HCT116 (cell line): Measurements from ENCODE around the gene RASL12. TPM values are rescaled to one million over a fixed set of nuclear protein-coding genes. Genes with fewer than 3 reads are reported as not detected.

Experiments
- ATAC-seq: fragments of 200-7000 bp; cut with Tn5 transposase; 2 replicates; pipeline ENCODE4 v1.9.1; 2020; ENCODE audit warnings: mild to moderate bottlenecking, moderate library complexity
- BruUV-seq: library from RNA; stranded (reverse); fragments of 400-500 nt; replicated peaks from 2 replicates; lab custom pipeline; 2021; lab: Mats Ljungman, UMichigan
- CTCF ChIA-PET: fragments of 300-600 bp; sonication (Branson Sonifier 250); formaldehyde crosslinking; loops from one replicate; lab custom pipeline; 2021; ENCODE audit warnings: antibody characterized with exemption; lab: Charles Lee
- POLR2A ChIA-PET: fragments of 300-600, 350-600 bp; sonication (Branson Sonifier 250); formaldehyde crosslinking; loops from one replicate; lab custom pipeline; 2021; ENCODE audit warnings: antibody characterized with exemption; lab: Charles Lee
- RAD21 ChIA-PET, 2 experiments: fragments of 300-600 bp; sonication (Branson Sonifier 250); formaldehyde crosslinking; loops; one replicate each; lab custom pipeline; 2023; ENCODE audit warnings: low total read pairs in 2 of 2; ENCODE audit not compliant: uncharacterized antibody in 2 of 2, unreplicated experiment in 2 of 2, low non-redundant PET in 1 of 2; lab: Charles Lee
- DNase-seq: peaks from one replicate; pipeline ENCODE4 v3.0.0-alpha.2; 2010; ENCODE audit warnings: low read depth, low spot score
- H2AFZ ChIP-seq: fragments of 200-600 bp; shearing (Covaris generic), sonication (generic); 2 replicates; pipeline ENCODE4 v1.6.1; 2017; ENCODE audit warnings: low read depth, mixed run types, mixed read lengths, antibody characterized with exemption, low read length; ENCODE audit not compliant: poor library complexity, severe bottlenecking
- H3K27ac ChIP-seq: 2 replicates; pipeline ENCODE4 v1.5.1; 2012; ENCODE audit warnings: low read depth, low read length
- H3K27me3 ChIP-seq: fragments of 200-600 bp; sonication (generic); 2 replicates; pipeline ENCODE4 v1.6.1; 2016; ENCODE audit warnings: mixed run types, low read length, mixed read lengths; ENCODE audit not compliant: insufficient read depth
- H3K36me3 ChIP-seq, 2 experiments: fragments of 200-500 bp in 1 of 2; fragments of 200-600 bp in 1 of 2; sonication (Bioruptor generic) in 1 of 2; sonication (generic) in 1 of 2; 2 replicates each; pipeline versions ENCODE4 v1.5.1 to v1.6.1; 2014 to 2016; ENCODE audit warnings: low read length in 2 of 2, inconsistent platforms in 1 of 2, mixed read lengths in 1 of 2, mixed run types in 1 of 2; ENCODE audit not compliant: insufficient read depth in 2 of 2, control insufficient read depth in 1 of 2
- H3K4me1 ChIP-seq, 2 experiments: fragments of 200-600 bp in 1 of 2; sonication (generic) in 1 of 2; 2 replicates each; pipeline versions ENCODE4 v1.5.1 to v1.6.1; 2012 to 2017; ENCODE audit warnings: low read length in 2 of 2, inconsistent platforms in 1 of 2, mild to moderate bottlenecking in 1 of 2, mixed read lengths in 1 of 2, mixed run types in 1 of 2, moderate library complexity in 1 of 2; ENCODE audit not compliant: insufficient read depth in 2 of 2, control insufficient read depth in 1 of 2
- H3K4me2 ChIP-seq: fragments of 200-600 bp; sonication (generic); 2 replicates; pipeline ENCODE4 v1.6.1; 2017; ENCODE audit warnings: mixed run types, low read length, mixed read lengths
- H3K4me3 ChIP-seq, 2 experiments: fragments of 200-600 bp in 1 of 2; sonication (generic) in 1 of 2; replicated peaks in 1 of 2; 2 replicates each; pipeline ENCODE4 v1.5.1; 2011 to 2016; ENCODE audit warnings: low read length in 2 of 2, control low read depth in 1 of 2, low read depth in 1 of 2, mild to moderate bottlenecking in 1 of 2, mixed read lengths in 1 of 2, mixed run types in 1 of 2
- H3K79me2 ChIP-seq: fragments of 200-600 bp; sonication (generic); 2 replicates; pipeline ENCODE4 v1.6.1; 2017; ENCODE audit warnings: mild to moderate bottlenecking, mixed run types, low read length, moderate library complexity, mixed read lengths; ENCODE audit not compliant: insufficient read depth
- H3K9ac ChIP-seq: fragments of 200-600 bp; sonication (generic); 2 replicates; pipeline ENCODE4 v1.6.1; 2016; ENCODE audit warnings: low read length, mixed read lengths
- H3K9me2 ChIP-seq: fragments of 200-600 bp; sonication (generic), shearing (Covaris generic); 2 replicates; pipeline ENCODE4 v1.6.1; 2017; ENCODE audit warnings: mixed run types, mild to moderate bottlenecking, moderate library complexity; ENCODE audit not compliant: insufficient read depth
- H3K9me3 ChIP-seq, 2 experiments: fragments of 200-500 bp in 1 of 2; fragments of 200-600 bp in 1 of 2; sonication (Bioruptor generic) in 1 of 2; sonication (generic) in 1 of 2; 2 replicates each; pipeline ENCODE4 v1.6.1; 2014 to 2017; ENCODE audit warnings: low read length in 2 of 2, mixed read lengths in 2 of 2, inconsistent platforms in 1 of 2, low read depth in 1 of 2, mild to moderate bottlenecking in 1 of 2, mixed run types in 1 of 2, moderate library complexity in 1 of 2; ENCODE audit not compliant: control insufficient read depth in 1 of 2, insufficient read depth in 1 of 2
- H4K20me1 ChIP-seq: fragments of 200-600 bp; sonication (generic), shearing (Covaris generic); 2 replicates; pipeline ENCODE4 v1.6.1; 2017; ENCODE audit warnings: mixed run types, mild to moderate bottlenecking, moderate library complexity; ENCODE audit not compliant: insufficient read depth
- CBX3 ChIP-seq: IDR thresholded peaks from 2 replicates; pipeline ENCODE4 v1.6.1; 2012; ENCODE audit warnings: low read depth
- ELF1 ChIP-seq: IDR thresholded peaks from 2 replicates; pipeline ENCODE4 v1.6.1; 2012; ENCODE audit warnings: low read depth, borderline replicate concordance
- JUND ChIP-seq: IDR thresholded peaks from 2 replicates; pipeline ENCODE4 v1.6.1; 2012
- POLR2A ChIP-seq: IDR thresholded peaks from 2 replicates; pipeline ENCODE4 v1.7.0; 2011; ENCODE audit warnings: borderline replicate concordance; ENCODE audit not compliant: insufficient read depth, insufficient read length; ENCODE audit errors: extremely low read depth
- SIN3A ChIP-seq: IDR thresholded peaks from 2 replicates; pipeline ENCODE4 v1.6.1; 2012; ENCODE audit warnings: low read depth
- SRF ChIP-seq: IDR thresholded peaks from 2 replicates; pipeline ENCODE4 v1.6.1; 2012; ENCODE audit warnings: low read depth
- YY1 ChIP-seq: IDR thresholded peaks from 2 replicates; pipeline ENCODE4 v1.6.1; 2011; ENCODE audit warnings: low read length, low read depth, moderate library complexity, mild to moderate bottlenecking; ENCODE audit not compliant: insufficient replicate concordance; ENCODE audit errors: extremely low read depth
- intact Hi-C: fragments of 100-400 bp; cut with micrococcal nuclease; formaldehyde crosslinking; loops from 2 replicates; pipeline ENCODE4 v1.10.0; 2022
- total RNA-seq: library from RNA; stranded (reverse); gene quantifications from one replicate; pipeline ENCODE4 v1.2.1, GENCODE V29; 2021; ENCODE audit not compliant: unreplicated experiment
- TF ChIP-seq, protein P1 (sequence below): IDR thresholded peaks from 2 replicates; pipeline ENCODE4 v1.6.1; 2011; ENCODE audit warnings: mild to moderate bottlenecking, low read length, moderate library complexity; ENCODE audit not compliant: insufficient replicate concordance; ENCODE audit errors: extremely low read depth

The RASL12 gene
- total RNA-seq, 1 experiment from 2014 or later: 0.25 TPM

DNA sequence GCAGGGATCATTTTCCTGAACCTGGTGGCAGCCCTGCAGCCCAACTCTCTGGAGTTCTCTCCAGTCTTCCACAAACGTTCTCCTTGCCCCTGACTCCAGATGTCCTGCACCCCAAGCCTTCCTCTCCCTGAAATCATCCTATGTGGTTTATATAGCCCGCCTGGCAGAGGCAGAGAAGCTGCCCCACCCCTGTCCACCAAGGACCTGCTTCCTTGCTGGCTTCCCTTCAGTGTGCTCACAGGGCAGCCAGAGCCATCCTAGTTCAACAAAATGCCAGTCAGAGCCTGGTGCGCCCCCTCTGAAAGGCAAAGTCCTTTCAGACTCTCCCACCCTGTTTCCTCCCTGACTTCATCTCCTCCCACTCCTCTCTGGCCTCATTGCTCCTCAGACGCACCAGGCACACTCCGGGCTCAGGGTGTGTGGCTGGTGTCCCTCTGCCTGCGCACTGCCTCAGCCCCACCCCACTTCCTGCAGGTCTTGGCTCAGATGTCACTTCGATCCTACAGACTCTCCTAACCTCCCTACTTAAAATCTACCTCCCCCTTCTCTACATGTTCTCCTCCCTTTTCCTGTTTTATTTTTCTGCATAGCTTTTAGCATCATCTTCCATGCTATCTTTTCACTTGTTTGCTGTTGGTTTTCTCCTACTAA lies 14.6 kb upstream of the RASL12 start:
- ChIA-PET POLR2A (no interaction called here), RAD21 (no interaction called here)
- intact Hi-C loops: no loop called here

DNA sequence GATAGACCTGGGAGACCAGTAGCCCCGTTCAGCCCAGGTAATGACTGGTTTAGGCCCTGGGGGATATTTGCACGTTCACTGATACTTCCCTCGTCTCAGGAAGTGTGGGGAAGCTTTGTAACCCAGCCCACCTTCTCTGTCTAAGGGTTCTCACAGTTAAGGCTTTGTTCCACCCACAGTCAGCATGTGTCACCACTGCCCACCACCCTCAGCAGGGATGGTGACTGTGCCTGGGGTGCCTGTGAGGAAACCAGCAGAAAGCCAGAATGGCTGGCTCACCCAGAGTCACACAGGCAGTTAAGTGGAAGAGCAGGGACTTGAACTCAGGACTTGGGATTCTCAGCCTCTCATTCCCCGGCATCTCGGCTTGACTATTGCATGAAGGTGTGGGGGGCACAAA lies 14.0 kb upstream of the RASL12 start:
- Histone ChIP-seq H3K27ac (no peak overlapping the region), H3K36me3 (no peaks in the 10 kb centered on the region), H3K9ac (no peak overlapping the region), H2AFZ (no peak overlapping the region), H3K9me2 (no peaks in the 10 kb centered on the region), H3K79me2 (no peaks in the 10 kb centered on the region), H4K20me1 (no peaks in the 10 kb centered on the region), H3K27me3 (peaks cover 7% of the 10 kb centered on the region; the same call in 1 of the 2 replicates), H3K4me2 (no peak overlapping the region), H3K4me3 (no peak overlapping the region), H3K9me3 (no peaks in the 10 kb centered on the region), H3K4me1 (peaks cover 3 to 13% of the 10 kb centered on the region in 2 experiments; a peak in 2 of 4 replicates)
- TF ChIP-seq ELF1: no peak
- TF ChIP-seq, protein P1, sequence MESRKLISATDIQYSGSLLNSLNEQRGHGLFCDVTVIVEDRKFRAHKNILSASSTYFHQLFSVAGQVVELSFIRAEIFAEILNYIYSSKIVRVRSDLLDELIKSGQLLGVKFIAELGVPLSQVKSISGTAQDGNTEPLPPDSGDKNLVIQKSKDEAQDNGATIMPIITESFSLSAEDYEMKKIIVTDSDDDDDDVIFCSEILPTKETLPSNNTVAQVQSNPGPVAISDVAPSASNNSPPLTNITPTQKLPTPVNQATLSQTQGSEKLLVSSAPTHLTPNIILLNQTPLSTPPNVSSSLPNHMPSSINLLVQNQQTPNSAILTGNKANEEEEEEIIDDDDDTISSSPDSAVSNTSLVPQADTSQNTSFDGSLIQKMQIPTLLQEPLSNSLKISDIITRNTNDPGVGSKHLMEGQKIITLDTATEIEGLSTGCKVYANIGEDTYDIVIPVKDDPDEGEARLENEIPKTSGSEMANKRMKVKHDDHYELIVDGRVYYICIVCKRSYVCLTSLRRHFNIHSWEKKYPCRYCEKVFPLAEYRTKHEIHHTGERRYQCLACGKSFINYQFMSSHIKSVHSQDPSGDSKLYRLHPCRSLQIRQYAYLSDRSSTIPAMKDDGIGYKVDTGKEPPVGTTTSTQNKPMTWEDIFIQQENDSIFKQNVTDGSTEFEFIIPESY: no peak
- TF ChIP-seq SIN3A: no peak
- no peak for TF ChIP-seq YY1
- intact Hi-C loops: no loop called here
- no peak for ATAC-seq
- ChIA-PET POLR2A (no interaction called here), CTCF (interaction anchor here (1.4 to 2.5 kb wide), 3 partner anchors 20 to 48 kb away, joined by 4 to 7 read pairs (median 6); no protein-coding TSS in a partner anchor), RAD21 (no interaction called here)
- DNase-seq: no peak
- BruUV-seq: no TSS peak

More for the DNA sequence above, 14.6 kb upstream of the RASL12 start:
- Histone ChIP-seq H2AFZ (no peak overlapping the region), H3K27me3 (peaks cover 7% of the 10 kb centered on the region; the same call in 1 of the 2 replicates), H3K36me3 (no peaks in the 10 kb centered on the region), H3K79me2 (no peaks in the 10 kb centered on the region), H3K9me2 (no peaks in the 10 kb centered on the region), H3K9me3 (no peaks in the 10 kb centered on the region), H3K4me1 (peaks cover 3 to 13% of the 10 kb centered on the region in 2 experiments; a peak in 2 of 4 replicates), H3K4me2 (no peak overlapping the region)
- CTCF ChIA-PET: interaction anchor here (1.4 to 2.5 kb wide), 3 partner anchors 19 to 49 kb away, joined by 4 to 7 read pairs (median 6); no protein-coding TSS in a partner anchor
- ATAC-seq: no peak
- DNase-seq: no peak
- TF ChIP-seq SRF (no peak), POLR2A (no peak), CBX3 (no peak), ELF1 (no peak), JUND (no peak), SIN3A (no peak)
- TF ChIP-seq, all 23 proteins: peak for 0
- no peaks in the 10 kb centered on the region for H4K20me1 ChIP-seq
- H3K9ac ChIP-seq: no peak overlapping the region
- no TSS peak for BruUV-seq
- no peak overlapping the region for H3K4me3 ChIP-seq
- H3K27ac ChIP-seq: no peak overlapping the region
